Spleen (tissue), 11 donors: Measurements from ENCODE around the gene RMC1. TPM values are rescaled to one million over a fixed set of nuclear protein-coding genes. Genes with fewer than 3 reads are reported as not detected.
A peak's percentile ranks its signal among the peaks of the same experiment; 100 is the strongest.

Source experiments
- DNase-seq: peaks from one replicate; pipeline ENCODE4 v3.0.0-alpha.2; 2020
- H3K27ac ChIP-seq, 8 donors: fragments of 200-600 bp; sonication (generic) in 7 of 8; 1 replicate in 4 of 8; 2 replicates in 4 of 8; pipeline versions ENCODE4 v1.5.0 to v1.8.0; 2016 to 2021; ENCODE audit warnings: inconsistent platforms in 4 of 8, mild to moderate bottlenecking in 4 of 8, moderate library complexity in 1 of 8
- H3K27me3 ChIP-seq, 7 donors: fragments of 200-600 bp; sonication (generic) in 6 of 7; replicated peaks in 1 of 7; 1 replicate in 4 of 7; 2 replicates in 3 of 7; pipeline versions ENCODE4 v1.5.0 to v1.8.0; 2016 to 2021; ENCODE audit warnings: inconsistent platforms in 3 of 7, mild to moderate bottlenecking in 1 of 7
- H3K36me3 ChIP-seq, 6 donors: fragments of 200-600 bp; sonication (generic) in 5 of 6; 1 replicate in 4 of 6; 2 replicates in 2 of 6; pipeline versions ENCODE4 v1.5.0 to v1.8.0; 2016 to 2021; ENCODE audit warnings: inconsistent platforms in 2 of 6
- H3K4me1 ChIP-seq, 6 donors: fragments of 200-600 bp; sonication (generic) in 5 of 6; 1 replicate in 3 of 6; 2 replicates in 3 of 6; pipeline versions ENCODE4 v1.5.0 to v1.8.0; 2016 to 2021; ENCODE audit warnings: inconsistent platforms in 3 of 6
- H3K4me3 ChIP-seq, 8 donors: fragments of 200-600 bp; sonication (generic) in 7 of 8; 1 replicate in 4 of 8; 2 replicates in 4 of 8; pipeline versions ENCODE4 v1.5.0 to v1.8.0; 2016 to 2021; ENCODE audit warnings: inconsistent platforms in 4 of 8, mild to moderate bottlenecking in 4 of 8, moderate library complexity in 2 of 8
- H3K9me3 ChIP-seq, 8 donors: fragments of 200-600 bp; sonication (generic) in 7 of 8; 1 replicate in 4 of 8; 2 replicates in 4 of 8; pipeline versions ENCODE4 v1.5.0 to v1.8.0; 2016 to 2021; ENCODE audit warnings: inconsistent platforms in 4 of 8
- POLR2A ChIP-seq, 3 donors: fragments of 450-650 bp; IDR thresholded peaks; one replicate each; pipeline ENCODE4 v1.5.1; 2017; ENCODE audit warnings: antibody characterized with exemption in 3 of 3, mild to moderate bottlenecking in 1 of 3
- POLR2AphosphoS5 ChIP-seq, 3 donors: sonication (generic); formaldehyde crosslinking; IDR thresholded peaks; one replicate each; pipeline ENCODE4 v1.5.1; 2017; ENCODE audit warnings: antibody characterized with exemption in 3 of 3
- WGBS, 5 donors: extraction: QIAGEN DNeasy Blood & Tissue Kit in 3 of 5; methylation state at CpG; one replicate each; pipeline versions ENCODE4 v1.1.5 to v1.1.7; 2013 to 2018; 5-methylcytosine and 5-hydroxymethylcytosine counted together
- intact Hi-C: fragments of 100-400 bp; cut with DNase I; formaldehyde crosslinking; loops from one replicate; pipeline ENCODE4 v1.15.0; 2023; ENCODE audit warnings: low total_unique reads
- polyA plus RNA-seq, 3 donors: library from polyadenylated mRNA; stranded (reverse); fragments of 200-250 nt; gene quantifications; one replicate each; pipeline ENCODE4 v1.2.1, GENCODE V29; 2013
- total RNA-seq, 7 donors: library from RNA; depleted of rRNA in 3 of 7; stranded (reverse); fragments of >200 nt in 3 of 7; fragmentation: NEBNext Ultra II Directional in 4 of 7; extraction: Animal tissue kit (Norgen Biotek cat#: 25700) in 4 of 7; gene quantifications; one replicate each; pipeline versions ENCODE4 v1.1.0 to v1.2.1, GENCODE V29; 2016 to 2021
- TF ChIP-seq, protein P1 (sequence below), 11 experiments: fragments of 200-600 bp in 7 of 11; fragments of 450-650 bp in 4 of 11; sonication (generic) in 4 of 11; IDR thresholded peaks in 8 of 11; conservative IDR thresholded peaks in 3 of 11; 1 replicate in 7 of 11; 2 replicates in 4 of 11; pipeline versions ENCODE4 v1.4.0 to v1.8.0; 2016 to 2021; ENCODE audit warnings: antibody characterized with exemption in 11 of 11, inconsistent platforms in 4 of 11, mild to moderate bottlenecking in 1 of 11
- donor health status: healthy with polysubstance abuse.
- donor health status: DM: no; HTN: no; CAD: no; lungs with moderate emphysema.
- donor health status: DM: no; HTN: no; CAD: no.
- donor health status: Bipolar disorder and iron deficiency.
- donor health status: healthy.
- donor health status: DM: no; HTN: no; CAD: no.
- donor health status: DM: yes; HTN: yes; CAD: no.

Gene RMC1
- total and polyA plus RNA-seq, 10 donors, result 29.5 to 74.7 (median 45.2) TPM

DNA sequence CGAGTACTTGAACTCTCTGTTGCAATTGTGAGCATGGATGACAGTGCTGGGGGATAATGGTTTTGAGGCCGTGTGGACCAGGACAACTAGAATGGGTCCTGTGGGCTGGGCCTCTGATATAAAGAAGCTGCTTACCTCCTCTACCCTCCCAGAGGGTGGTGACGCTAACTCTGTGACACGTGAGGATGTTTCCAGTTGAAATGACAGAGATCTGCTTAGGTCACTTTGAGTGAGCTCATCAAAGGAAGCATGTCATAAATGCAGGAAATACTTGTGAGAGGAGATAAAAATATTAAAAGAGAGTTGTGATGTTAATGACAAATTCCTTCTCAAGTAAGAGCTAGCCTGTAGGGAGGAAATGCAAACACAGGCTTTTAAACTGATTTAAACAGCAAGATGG lies 16.4 kb downstream of the RMC1 start:
- H3K27ac ChIP-seq, result peak overlapping the region in 3 of 8 donors; percentile 2 to 55 (median 24)
- TF ChIP-seq, protein P1, sequence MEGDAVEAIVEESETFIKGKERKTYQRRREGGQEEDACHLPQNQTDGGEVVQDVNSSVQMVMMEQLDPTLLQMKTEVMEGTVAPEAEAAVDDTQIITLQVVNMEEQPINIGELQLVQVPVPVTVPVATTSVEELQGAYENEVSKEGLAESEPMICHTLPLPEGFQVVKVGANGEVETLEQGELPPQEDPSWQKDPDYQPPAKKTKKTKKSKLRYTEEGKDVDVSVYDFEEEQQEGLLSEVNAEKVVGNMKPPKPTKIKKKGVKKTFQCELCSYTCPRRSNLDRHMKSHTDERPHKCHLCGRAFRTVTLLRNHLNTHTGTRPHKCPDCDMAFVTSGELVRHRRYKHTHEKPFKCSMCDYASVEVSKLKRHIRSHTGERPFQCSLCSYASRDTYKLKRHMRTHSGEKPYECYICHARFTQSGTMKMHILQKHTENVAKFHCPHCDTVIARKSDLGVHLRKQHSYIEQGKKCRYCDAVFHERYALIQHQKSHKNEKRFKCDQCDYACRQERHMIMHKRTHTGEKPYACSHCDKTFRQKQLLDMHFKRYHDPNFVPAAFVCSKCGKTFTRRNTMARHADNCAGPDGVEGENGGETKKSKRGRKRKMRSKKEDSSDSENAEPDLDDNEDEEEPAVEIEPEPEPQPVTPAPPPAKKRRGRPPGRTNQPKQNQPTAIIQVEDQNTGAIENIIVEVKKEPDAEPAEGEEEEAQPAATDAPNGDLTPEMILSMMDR (IDR thresholded peaks at IDR 0.05 in 8 of 11, conservative IDR thresholded peaks at IDR 0.05 in 3 of 11), result no peak
- TF ChIP-seq POLR2AphosphoS5 (IDR thresholded peaks at IDR 0.05) (no peak), POLR2A (IDR thresholded peaks at IDR 0.05) (no peak)
- WGBS, 5 donors, result 67 to 83% (median 79%) methylated on average over 4 of the region's 4 CpGs
- H3K9me3 ChIP-seq, result no peaks in the 10 kb centered on the region
- no peaks in the 10 kb centered on the region for H3K27me3 ChIP-seq
- no peak for DNase-seq
- H3K36me3 ChIP-seq, result peaks cover 7 to 100% (median 93%) of the 10 kb centered on the region in 6 donors
- intact Hi-C loops, result loop anchor here (5.0 to 10.0 kb wide), 2 partner anchors 68 to 295 kb away; partner anchors contain the start of gene NPC1
- peaks cover 0 to 52% (median 13%) of the 10 kb centered on the region in 6 donors for H3K4me1 ChIP-seq
- no peak overlapping the region for H3K4me3 ChIP-seq

DNA sequence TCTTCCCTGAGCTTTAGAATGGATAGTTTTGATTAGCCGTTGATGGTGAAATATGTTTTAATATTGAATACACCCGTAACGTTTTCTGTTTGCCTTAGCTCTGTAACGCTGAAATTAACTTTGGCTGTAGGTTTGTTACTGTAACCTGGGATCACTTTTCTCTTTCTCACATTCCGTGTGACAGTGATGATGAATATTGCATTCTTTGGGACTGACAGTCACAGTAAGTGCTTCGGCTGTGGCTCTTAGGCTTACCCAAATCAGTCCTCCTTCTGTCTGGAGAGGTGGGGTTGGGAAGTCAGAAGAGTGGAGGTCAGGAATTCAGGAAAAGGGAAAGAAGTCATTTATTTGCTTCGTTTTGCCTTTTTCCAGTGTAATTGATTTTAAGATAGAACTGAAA lies 18.0 kb downstream of the RMC1 start:
- H3K27ac ChIP-seq, result peak overlapping the region in 3 of 8 donors; percentile 28 to 57 (median 56)

DNA sequence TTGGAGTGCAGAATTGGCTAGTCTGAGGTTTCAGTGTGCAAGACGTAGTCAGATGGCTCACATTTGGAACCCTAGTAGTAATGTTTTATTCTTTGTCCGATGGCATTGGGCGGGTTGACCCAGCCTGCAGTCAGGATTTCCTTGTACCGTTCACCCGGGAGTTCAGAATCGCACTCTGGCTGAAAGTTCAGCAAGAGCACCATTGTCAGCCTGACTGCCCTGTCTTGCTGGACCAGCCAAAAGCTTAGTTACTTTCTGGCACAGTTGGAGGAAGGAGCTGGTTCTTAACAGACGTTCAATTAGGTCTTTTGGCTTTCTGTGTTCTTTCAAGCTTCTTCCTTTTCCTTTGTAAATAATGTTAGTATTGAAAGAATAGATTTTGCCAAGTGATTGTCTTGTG lies 18.6 kb downstream of the RMC1 start:
- Histone ChIP-seq H3K36me3 (peaks cover 7 to 100% (median 98%) of the 10 kb centered on the region in 6 donors), H3K9me3 (no peaks in the 10 kb centered on the region), H3K4me1 (peaks cover 0 to 37% (median 6%) of the 10 kb centered on the region in 6 donors), H3K27me3 (no peaks in the 10 kb centered on the region), H3K27ac (peak overlapping the region in 5 of 8 donors; percentile 4 to 57 (median 28)), H3K4me3 (no peak overlapping the region)
- TF ChIP-seq, protein P1 (IDR thresholded peaks at IDR 0.05 in 8 of 11, conservative IDR thresholded peaks at IDR 0.05 in 3 of 11), result no peak
- TF ChIP-seq POLR2A (IDR thresholded peaks at IDR 0.05), result no peak
- peak in 2 of 3 donors; percentile 29 to 41 for TF ChIP-seq POLR2AphosphoS5 (IDR thresholded peaks at IDR 0.05)
- intact Hi-C loops, result no loop called here
- DNase-seq, result no peak
- 53 to 86% (median 81%) methylated on average over 7 of the region's 7 CpGs for WGBS, 5 donors

More for the DNA sequence above, 18.0 kb downstream of the RMC1 start:
- Histone ChIP-seq H3K4me1 (peaks cover 0 to 38% (median 7%) of the 10 kb centered on the region in 6 donors), H3K9me3 (no peaks in the 10 kb centered on the region), H3K36me3 (peaks cover 7 to 100% (median 98%) of the 10 kb centered on the region in 6 donors), H3K27me3 (no peaks in the 10 kb centered on the region), H3K4me3 (no peak overlapping the region)
- 81 to 92% (median 87%) methylated on average over 7 of the region's 7 CpGs for WGBS, 5 donors
- intact Hi-C loops, result no loop called here
- TF ChIP-seq, protein P1 (IDR thresholded peaks at IDR 0.05 in 8 of 11, conservative IDR thresholded peaks at IDR 0.05 in 3 of 11), result no peak
- TF ChIP-seq POLR2AphosphoS5 (IDR thresholded peaks at IDR 0.05), result no peak
- no peak for TF ChIP-seq POLR2A (IDR thresholded peaks at IDR 0.05)
- DNase-seq, result no peak

DNA sequence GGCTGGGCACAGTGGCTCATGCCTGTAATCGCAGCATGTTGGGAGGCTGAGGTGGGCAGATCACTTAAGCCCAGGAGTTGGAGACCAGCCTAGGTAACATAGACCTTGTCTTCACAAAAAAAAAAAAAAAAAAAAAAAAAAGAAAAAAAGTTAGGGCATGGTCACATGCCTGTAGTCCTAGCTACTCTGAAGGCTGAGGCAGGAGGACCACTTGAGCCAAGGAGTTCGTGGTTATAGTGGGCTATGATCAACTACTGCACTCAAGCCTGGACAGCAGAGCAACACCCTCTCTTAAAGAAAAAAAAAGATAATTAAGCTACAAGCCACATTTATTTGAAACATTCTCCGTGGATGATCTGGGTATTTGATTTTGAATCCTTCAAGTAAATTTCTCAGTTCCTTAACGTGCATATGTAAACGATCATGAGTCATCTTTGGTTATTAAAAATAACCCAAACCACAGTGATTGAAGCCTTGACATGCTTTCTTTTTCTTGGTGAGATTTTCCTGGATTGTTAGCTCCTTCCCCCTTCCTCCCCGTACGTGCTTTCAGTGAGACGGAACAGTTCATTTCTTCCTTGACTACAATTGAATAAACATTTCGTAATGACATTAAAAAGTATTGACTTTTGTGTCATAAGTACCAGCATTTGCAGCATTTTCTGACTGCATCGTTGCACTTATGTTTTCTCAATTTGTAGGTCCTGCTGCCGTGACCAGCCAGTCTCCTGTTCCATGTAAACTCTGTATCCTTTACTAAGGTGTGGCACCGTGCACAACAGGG lies 20.3 kb downstream of the RMC1 start:
- peaks cover 0 to 37% (median 6%) of the 10 kb centered on the region in 6 donors for H3K4me1 ChIP-seq
- H3K4me3 ChIP-seq, result no peak overlapping the region
- H3K27me3 ChIP-seq, result no peaks in the 10 kb centered on the region
- peak overlapping the region in 2 of 8 donors; percentile 28 to 57 for H3K27ac ChIP-seq
- H3K36me3 ChIP-seq, result peaks cover 7 to 100% (median 97%) of the 10 kb centered on the region in 6 donors
- intact Hi-C loops, result no loop called here
- WGBS, 5 donors, result 68 to 79% (median 75%) methylated on average over 12 of the region's 12 CpGs
- TF ChIP-seq POLR2AphosphoS5 (IDR thresholded peaks at IDR 0.05) (peak in 1 of 3 donors; percentile 27), POLR2A (IDR thresholded peaks at IDR 0.05) (no peak)
- no peak for DNase-seq
- no peaks in the 10 kb centered on the region for H3K9me3 ChIP-seq
